Adrenal gland (tissue), 5 donors: ENCODE measurements around the gene FBXO2.

Experiments
- CTCF ChIP-seq, 6 experiments: fragments of 450-650 bp in 4 of 6; fragments of 200-600 bp in 2 of 6; sonication (generic) in 1 of 6; IDR thresholded peaks; 1 replicate in 5 of 6; 2 replicates in 1 of 6; pipeline versions ENCODE4 v1.5.1 to v1.8.0; 2016 to 2021; ENCODE audit warnings: antibody characterized with exemption in 6 of 6, mild to moderate bottlenecking in 2 of 6, moderate library complexity in 1 of 6
- POLR2A ChIP-seq, 2 donors: fragments of 450-650 bp; IDR thresholded peaks; one replicate each; pipeline ENCODE4 v1.6.1; 2017; ENCODE audit warnings: antibody characterized with exemption in 2 of 2, mild to moderate bottlenecking in 2 of 2, moderate library complexity in 1 of 2
- donor health status: DM: no; HTN: no; CAD: no.

GRCh38 chr1:11700601-11701467 is 46.6 kb upstream of the FBXO2 start:
- TF ChIP-seq POLR2A (IDR thresholded peaks at IDR 0.05) (no peak), CTCF (IDR thresholded peaks at IDR 0.05) (no peak)
